ENCODE results near the gene WDR38. TPM values are rescaled to one million over a fixed set of nuclear protein-coding genes. Genes with fewer than 3 reads are reported as not detected.

The WDR38 gene
- total RNA-seq, 2 donors from 2014 or later, result not detected

- Mint-ChIP-seq H3K36me3 (peaks cover 11% of the 10 kb centered on the region), H3K4me1 (ENCODE audit: low read depth in 2 of 2) (peaks cover 6 to 11% of the 10 kb centered on the region in 2 donors), H3K27me3 (no peaks in the 10 kb centered on the region), H3K4me3 (no peak overlapping the region), H3K9me3 (no peaks in the 10 kb centered on the region), H3K27ac (peak overlapping the region in 1 of 2 donors; percentile 66)
- DNase-seq (ENCODE audit: low spot score) (no peak), ATAC-seq (no peak)
Measured at GRCh38 chr9:124890179-124890578, 36.9 kb downstream of the WDR38 start.

GRCh38 chr9:124894035-124894740 is 40.9 kb downstream of the WDR38 start:
- no peaks in the 10 kb centered on the region for H3K27me3 Mint-ChIP-seq
- DNase-seq (ENCODE audit: low spot score), result no peak
- ATAC-seq, result no peak
- H3K9me3 Mint-ChIP-seq, result no peaks in the 10 kb centered on the region
- peaks cover 6 to 11% of the 10 kb centered on the region in 2 donors for H3K4me1 Mint-ChIP-seq (ENCODE audit: low read depth in 2 of 2)
- H3K36me3 Mint-ChIP-seq, result peaks cover 17% of the 10 kb centered on the region
- no peak overlapping the region for H3K4me3 Mint-ChIP-seq
- no peak overlapping the region for H3K27ac Mint-ChIP-seq

- peaks cover 17% of the 10 kb centered on the region for H3K36me3 Mint-ChIP-seq
Measured at GRCh38 chr9:124894741-124895170, 41.5 kb downstream of the WDR38 start.

GRCh38 chr9:124897570-124898460 is 44.6 kb downstream of the WDR38 start:
- ATAC-seq (no peak), DNase-seq (ENCODE audit: low spot score) (no peak)
- Mint-ChIP-seq H3K36me3 (peaks cover 17% of the 10 kb centered on the region), H3K4me3 (no peak overlapping the region), H3K27me3 (no peaks in the 10 kb centered on the region), H3K4me1 (ENCODE audit: low read depth in 2 of 2) (peaks cover 6 to 11% of the 10 kb centered on the region in 2 donors), H3K9me3 (no peaks in the 10 kb centered on the region), H3K27ac (no peak overlapping the region)

More at GRCh38 chr9:124894741-124895170, 41.5 kb downstream of the WDR38 start:
- DNase-seq (ENCODE audit: low spot score) (no peak), ATAC-seq (peak; percentile 67 to 71)
- Mint-ChIP-seq H3K27me3 (no peaks in the 10 kb centered on the region), H3K9me3 (no peaks in the 10 kb centered on the region), H3K4me3 (no peak overlapping the region), H3K27ac (no peak overlapping the region), H3K4me1 (ENCODE audit: low read depth in 2 of 2) (peaks cover 6 to 11% of the 10 kb centered on the region in 2 donors)

GRCh38 chr9:124899845-124900244 is 46.6 kb downstream of the WDR38 start:
- H3K27me3 Mint-ChIP-seq, result no peaks in the 10 kb centered on the region
- no peaks in the 10 kb centered on the region for H3K9me3 Mint-ChIP-seq
- peaks cover 6% of the 10 kb centered on the region for H3K36me3 Mint-ChIP-seq
- ATAC-seq (no peak), DNase-seq (ENCODE audit: low spot score) (no peak)
- no peak overlapping the region for H3K4me3 Mint-ChIP-seq
- peaks cover 2 to 7% of the 10 kb centered on the region in 2 donors for H3K4me1 Mint-ChIP-seq (ENCODE audit: low read depth in 2 of 2)
- no peak overlapping the region for H3K27ac Mint-ChIP-seq

GRCh38 chr9:124906966-124907365 is 53.7 kb downstream of the WDR38 start:
- H3K27ac Mint-ChIP-seq, result no peak overlapping the region
- ATAC-seq, result no peak
- no peaks in the 10 kb centered on the region for H3K9me3 Mint-ChIP-seq
- H3K27me3 Mint-ChIP-seq, result no peaks in the 10 kb centered on the region
- peaks cover 0 to 6% of the 10 kb centered on the region in 2 donors for H3K4me1 Mint-ChIP-seq (ENCODE audit: low read depth in 2 of 2)
- no peak overlapping the region for H3K4me3 Mint-ChIP-seq
- H3K36me3 Mint-ChIP-seq, result peaks cover 11% of the 10 kb centered on the region
- DNase-seq (ENCODE audit: low spot score), result no peak

Other genes with a start within 250 kb of the WDR38 start
- 1 to 10 TPM; 2.0 to 3.8 TPM for gene NR6A1, start 82.1 kb upstream of the WDR38 start, total RNA-seq
- gene OLFML2A, start 76.3 kb upstream of the WDR38 start, total RNA-seq, result not detected
- 1,000 to 10,000 TPM in 1 of 2 donors, 100 to 1,000 TPM in 1; 983 to 1,578 TPM for gene RPL35, start 8.5 kb downstream of the WDR38 start, total RNA-seq
- 100 to 1,000 TPM; 215 to 218 TPM for gene ARPC5L, start 8.7 kb downstream of the WDR38 start, total RNA-seq
- 10 to 100 TPM; 22.1 to 22.6 TPM for gene GOLGA1, start 87.6 kb downstream of the WDR38 start, total RNA-seq

All from natural killer cell treated with Interleukin-12 subunit alpha and Interleukin-12 subunit beta and Interleukin-15 and Interleukin-18, amount 100 ng/mL, for 72 hours (primary cell).